ENCODE data around the gene RNF141.

RNF141 gene

GRCh38 chr11:10498426-10499250, 42.3 kb downstream of the RNF141 start:
- no peak overlapping the region for H3K4me3 Mint-ChIP-seq
- no peak for DNase-seq
- ATAC-seq, result no peak
- H3K27me3 Mint-ChIP-seq, result no peaks in the 10 kb centered on the region
- H3K4me1 Mint-ChIP-seq, result no peaks in the 10 kb centered on the region
- peak overlapping the region in 1 of 2 donors; percentile 72 for H3K27ac Mint-ChIP-seq
- no peaks in the 10 kb centered on the region for H3K9me3 Mint-ChIP-seq

DNA sequence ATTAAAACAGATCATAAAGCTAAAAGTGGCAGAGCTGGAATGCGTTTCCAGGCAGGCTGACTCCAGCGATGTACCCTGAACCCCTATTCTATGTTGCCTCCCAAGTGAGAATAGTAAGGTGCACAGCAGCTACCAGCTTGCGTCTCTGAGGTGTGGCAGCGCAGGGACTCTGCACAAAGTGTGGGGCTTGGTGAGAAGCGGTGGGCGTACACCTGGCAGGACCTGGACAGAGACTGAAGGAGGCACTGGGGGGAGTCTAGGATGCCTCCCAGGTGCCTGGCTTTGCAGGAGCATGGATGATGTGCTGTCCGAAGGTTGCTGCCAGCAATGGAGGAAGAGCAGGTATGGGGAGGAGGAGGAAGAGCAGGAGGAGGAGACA, 43.0 kb downstream of the RNF141 start:
- Mint-ChIP-seq H3K4me1 (no peaks in the 10 kb centered on the region), H3K27ac (peak overlapping the region; percentile 64 to 72), H3K9me3 (no peaks in the 10 kb centered on the region), H3K27me3 (no peaks in the 10 kb centered on the region), H3K4me3 (no peak overlapping the region)
- ATAC-seq (no peak), DNase-seq (no peak)

DNA sequence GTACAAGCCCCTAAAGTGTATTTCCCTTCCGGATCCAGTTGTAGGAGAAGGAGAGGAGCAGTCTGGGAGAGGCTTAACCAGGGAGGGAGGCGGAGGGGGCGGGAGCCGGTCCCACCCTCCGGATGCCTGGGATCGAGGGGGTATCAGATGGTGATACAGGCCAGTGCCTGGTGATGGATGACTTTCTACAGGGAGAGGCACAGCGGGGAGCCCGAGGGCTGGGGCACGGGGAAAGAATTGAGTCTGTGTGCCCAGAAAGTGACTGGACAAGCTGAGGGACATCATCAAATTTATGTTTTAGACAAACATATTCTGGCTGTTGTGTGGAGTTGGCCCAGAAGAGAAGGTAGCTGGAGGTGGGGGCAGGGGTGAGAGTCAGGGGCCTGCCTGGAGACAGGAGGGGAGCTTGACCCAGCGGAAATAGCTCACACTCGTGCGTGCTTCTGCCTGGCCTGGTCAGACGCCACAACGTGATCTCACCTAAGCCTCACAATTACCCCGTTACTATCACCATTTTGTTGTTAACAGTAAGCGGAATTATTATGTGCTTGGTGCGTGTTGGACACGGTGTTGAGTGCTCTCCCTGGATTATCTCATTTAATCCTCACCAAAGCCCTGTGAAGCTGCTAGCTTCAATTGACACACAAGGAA, 43.5 kb downstream of the RNF141 start:
- H3K9me3 Mint-ChIP-seq, result no peaks in the 10 kb centered on the region
- no peaks in the 10 kb centered on the region for H3K27me3 Mint-ChIP-seq
- H3K4me3 Mint-ChIP-seq, result no peak overlapping the region
- H3K27ac Mint-ChIP-seq, result peak overlapping the region in 1 of 2 donors; percentile 64
- H3K4me1 Mint-ChIP-seq, result no peaks in the 10 kb centered on the region
- ATAC-seq (no peak), DNase-seq (no peak)

DNA sequence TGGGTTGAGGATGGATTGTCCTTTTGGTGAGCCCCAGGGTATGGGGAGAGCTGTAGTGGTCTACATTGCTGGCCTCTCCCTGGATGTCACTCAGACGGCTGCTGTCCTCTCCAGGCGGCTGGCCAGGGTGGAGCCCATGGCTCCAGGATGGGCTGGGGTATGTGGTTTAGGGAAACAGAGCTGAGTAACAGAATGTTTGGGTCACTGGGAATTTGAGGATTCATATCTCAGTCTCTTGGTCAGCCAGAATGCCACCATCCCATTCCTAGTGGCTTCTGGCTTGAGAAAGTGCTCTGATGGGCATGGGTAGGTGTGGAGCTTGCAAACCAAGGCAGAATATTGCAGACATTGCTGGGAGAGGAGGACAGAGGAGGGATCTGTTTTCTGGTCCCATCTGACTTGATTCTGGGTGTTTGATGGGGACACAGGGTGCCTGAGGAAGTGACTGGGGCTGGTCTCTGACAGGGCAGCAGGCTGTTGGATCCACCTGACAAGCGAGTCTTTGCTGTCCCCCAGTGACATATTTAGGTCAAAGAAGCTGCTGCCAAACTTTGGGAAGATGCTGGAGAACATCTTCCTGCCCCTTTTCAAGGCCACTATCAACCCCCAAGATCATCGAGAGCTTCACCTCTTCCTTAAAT, 44.6 kb downstream of the RNF141 start:
- no peaks in the 10 kb centered on the region for H3K4me1 Mint-ChIP-seq
- no peak overlapping the region for H3K4me3 Mint-ChIP-seq
- ATAC-seq, result no peak
- H3K27ac Mint-ChIP-seq, result peak overlapping the region in 1 of 2 donors; percentile 68
- H3K9me3 Mint-ChIP-seq, result no peaks in the 10 kb centered on the region
- DNase-seq, result no peak
- H3K27me3 Mint-ChIP-seq, result no peaks in the 10 kb centered on the region

DNA sequence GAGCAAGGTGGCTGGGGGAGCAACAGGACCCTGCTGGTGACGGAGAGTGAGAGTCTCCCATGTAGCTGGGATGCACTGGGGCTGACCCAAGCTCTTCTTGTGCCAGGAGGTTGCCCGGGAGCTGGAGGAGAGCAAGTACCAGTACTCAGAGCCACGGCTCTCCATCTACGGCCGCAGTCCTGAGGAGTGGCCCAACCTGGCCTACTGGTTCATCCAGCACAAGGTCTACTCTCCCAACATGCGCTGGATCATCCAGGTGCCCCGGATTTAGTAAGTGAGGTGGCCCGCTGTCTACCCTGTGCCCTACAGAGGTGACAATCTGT, 45.6 kb downstream of the RNF141 start:
- H3K9me3 Mint-ChIP-seq, result no peaks in the 10 kb centered on the region
- H3K4me3 Mint-ChIP-seq, result no peak overlapping the region
- DNase-seq (no peak), ATAC-seq (no peak)
- peak overlapping the region in 1 of 2 donors; percentile 84 for H3K27ac Mint-ChIP-seq
- no peaks in the 10 kb centered on the region for H3K27me3 Mint-ChIP-seq
- peaks cover under 1% of the 10 kb centered on the region for H3K4me1 Mint-ChIP-seq

- H3K9me3 Mint-ChIP-seq, result no peaks in the 10 kb centered on the region
- no peak for DNase-seq
- H3K4me1 Mint-ChIP-seq, result peaks cover 6% of the 10 kb centered on the region
- no peak for ATAC-seq
- H3K27me3 Mint-ChIP-seq, result no peaks in the 10 kb centered on the region
- no peak overlapping the region for H3K4me3 Mint-ChIP-seq
- H3K27ac Mint-ChIP-seq, result no peak overlapping the region
These were observed 46.1 kb downstream of the RNF141 start for GRCh38 chr11:10494636-10495463.

DNA sequence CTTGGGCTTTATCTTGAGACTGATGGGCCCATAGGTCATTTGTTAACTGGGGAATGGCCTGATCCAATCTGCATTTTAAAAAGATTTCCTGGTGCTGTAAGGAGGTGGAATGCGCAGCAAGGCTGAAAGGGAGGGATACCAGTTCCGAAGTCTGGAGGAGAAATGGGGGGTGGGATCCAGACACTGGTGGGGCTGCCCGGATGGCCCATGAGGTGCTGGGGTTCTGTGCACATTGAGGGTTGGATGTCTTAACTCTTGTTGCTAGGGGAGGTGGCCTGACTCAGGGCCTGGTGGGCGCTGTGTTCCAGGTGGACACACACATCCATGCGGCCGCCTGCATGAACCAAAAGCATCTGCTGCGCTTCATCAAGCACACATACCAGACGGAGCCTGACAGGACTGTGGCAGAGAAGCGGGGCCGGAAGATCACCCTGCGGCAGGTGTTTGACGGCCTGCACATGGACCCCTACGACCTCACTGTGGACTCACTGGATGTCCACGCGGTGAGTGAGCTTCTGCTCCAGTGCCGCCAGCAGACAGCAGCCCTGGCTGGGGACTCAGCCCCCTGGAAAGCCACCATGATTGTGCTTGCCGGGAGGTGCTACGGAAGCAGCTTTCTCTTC, 47.8 kb downstream of the RNF141 start:
- no peak for ATAC-seq
- Mint-ChIP-seq H3K27ac (no peak overlapping the region), H3K27me3 (no peaks in the 10 kb centered on the region), H3K9me3 (no peaks in the 10 kb centered on the region), H3K4me3 (no peak overlapping the region), H3K4me1 (peaks cover 23% of the 10 kb centered on the region)
- no peak for DNase-seq

DNA sequence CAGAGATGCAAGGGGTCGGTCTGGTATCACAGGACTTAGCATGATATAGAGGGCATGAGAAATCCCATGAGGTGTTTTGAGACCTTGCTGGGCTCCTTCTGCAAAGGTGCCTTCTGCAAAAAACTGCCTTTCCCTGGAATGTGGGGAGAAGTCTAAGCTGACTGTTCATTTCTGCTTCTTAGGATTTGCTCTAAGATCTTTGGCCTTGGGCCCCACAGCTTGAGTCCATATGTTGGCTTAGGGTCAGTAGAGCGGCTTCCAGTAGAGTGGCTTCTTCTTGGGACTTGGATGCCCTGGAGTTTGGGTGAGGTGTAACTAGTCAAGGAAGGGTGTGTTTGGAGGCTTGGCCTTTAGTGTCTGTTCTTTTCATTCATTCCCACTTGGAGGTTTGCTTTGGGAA, 48.9 kb downstream of the RNF141 start:
- Mint-ChIP-seq H3K27ac (no peak overlapping the region), H3K9me3 (no peaks in the 10 kb centered on the region), H3K4me3 (no peak overlapping the region), H3K4me1 (peaks cover 34% of the 10 kb centered on the region), H3K27me3 (no peaks in the 10 kb centered on the region)
- no peak for DNase-seq
- no peak for ATAC-seq

DNA sequence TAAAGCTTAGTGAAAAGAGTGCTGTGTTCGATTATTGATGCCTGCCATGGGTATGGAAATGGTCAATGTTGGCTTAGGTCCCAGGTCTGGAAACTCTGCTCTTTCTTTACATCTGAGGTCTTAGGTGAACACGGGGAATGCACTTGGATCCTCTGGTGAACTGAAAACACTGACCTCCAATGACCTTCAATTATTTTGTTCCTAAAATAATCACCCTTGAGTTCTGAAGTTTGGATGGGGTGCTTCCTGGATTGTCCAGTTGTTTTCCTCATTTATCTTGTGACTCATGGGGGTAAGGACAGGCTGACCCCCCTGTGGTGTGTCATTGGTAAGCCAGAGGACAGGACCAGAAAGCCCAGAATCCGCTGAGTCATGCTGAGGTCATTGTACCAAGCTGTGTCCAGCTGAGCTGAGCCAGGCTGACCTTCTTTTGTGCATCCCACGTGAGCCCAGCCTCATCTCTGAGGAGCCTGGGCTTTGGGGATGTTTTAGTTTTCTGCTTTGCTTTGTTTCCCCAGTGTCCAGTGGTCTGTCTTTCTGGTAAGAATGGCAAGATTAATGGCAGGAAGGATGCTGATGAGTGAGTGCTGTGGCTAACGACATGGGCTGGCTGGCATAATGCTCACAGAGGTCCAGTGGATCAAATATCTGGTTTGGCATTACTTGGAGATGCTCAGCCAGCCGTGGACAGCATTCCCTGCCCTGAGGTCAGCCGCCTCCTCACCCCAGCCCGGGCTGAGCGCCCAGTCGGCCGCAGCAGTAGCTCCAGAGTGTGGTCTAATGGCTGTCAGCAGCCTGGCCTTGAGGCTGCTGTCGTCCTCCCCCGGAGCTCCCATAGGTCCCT, 50.4 kb downstream of the RNF141 start:
- peak overlapping the region in 1 of 2 donors; percentile 22 for H3K27ac Mint-ChIP-seq
- DNase-seq (no peak), ATAC-seq (no peak)
- H3K4me3 Mint-ChIP-seq, result no peak overlapping the region
- H3K27me3 Mint-ChIP-seq, result no peaks in the 10 kb centered on the region
- peaks cover 35% of the 10 kb centered on the region for H3K4me1 Mint-ChIP-seq
- H3K9me3 Mint-ChIP-seq, result no peaks in the 10 kb centered on the region

DNA sequence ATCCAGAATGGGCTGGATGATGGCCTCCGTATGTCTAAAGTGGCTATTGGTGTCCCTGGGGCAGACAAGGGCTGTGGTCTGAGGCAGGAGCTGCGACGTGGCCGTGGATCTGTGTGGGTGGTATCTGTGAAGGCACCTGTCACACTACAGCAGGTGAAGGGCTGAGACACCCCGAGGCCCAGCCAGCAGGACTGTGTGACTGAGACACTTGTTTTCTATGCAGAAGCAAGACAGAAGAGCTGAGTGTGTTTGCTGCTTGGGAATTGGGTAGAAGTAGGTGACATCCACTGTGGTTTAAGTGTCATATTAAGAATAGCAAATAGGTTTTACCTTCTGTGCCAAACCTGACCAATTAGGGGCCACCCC, 51.0 kb downstream of the RNF141 start:
- DNase-seq, result no peak
- ATAC-seq, result peak; percentile 71
- Mint-ChIP-seq H3K4me1 (peaks cover 35% of the 10 kb centered on the region), H3K9me3 (no peaks in the 10 kb centered on the region), H3K4me3 (no peak overlapping the region), H3K27me3 (no peaks in the 10 kb centered on the region), H3K27ac (peak overlapping the region; percentile 22 to 77)

GRCh38 chr11:10488934-10489691, 51.9 kb downstream of the RNF141 start:
- Mint-ChIP-seq H3K27ac (peak overlapping the region; percentile 77 to 92), H3K4me1 (peaks cover 35% of the 10 kb centered on the region), H3K9me3 (no peaks in the 10 kb centered on the region), H3K27me3 (no peaks in the 10 kb centered on the region), H3K4me3 (no peak overlapping the region)
- peak; percentile 70 for ATAC-seq
- DNase-seq, result peak in 1 of 2 donors; percentile 3

- no peaks in the 10 kb centered on the region for H3K9me3 Mint-ChIP-seq
- peak overlapping the region; percentile 35 to 92 for H3K27ac Mint-ChIP-seq
- peaks cover 35% of the 10 kb centered on the region for H3K4me1 Mint-ChIP-seq
- DNase-seq (no peak), ATAC-seq (peak; percentile 74)
- peak overlapping the region; percentile 39 to 60 for H3K4me3 Mint-ChIP-seq
- H3K27me3 Mint-ChIP-seq, result no peaks in the 10 kb centered on the region
These were observed 52.7 kb downstream of the RNF141 start for GRCh38 chr11:10488121-10488933.

DNA sequence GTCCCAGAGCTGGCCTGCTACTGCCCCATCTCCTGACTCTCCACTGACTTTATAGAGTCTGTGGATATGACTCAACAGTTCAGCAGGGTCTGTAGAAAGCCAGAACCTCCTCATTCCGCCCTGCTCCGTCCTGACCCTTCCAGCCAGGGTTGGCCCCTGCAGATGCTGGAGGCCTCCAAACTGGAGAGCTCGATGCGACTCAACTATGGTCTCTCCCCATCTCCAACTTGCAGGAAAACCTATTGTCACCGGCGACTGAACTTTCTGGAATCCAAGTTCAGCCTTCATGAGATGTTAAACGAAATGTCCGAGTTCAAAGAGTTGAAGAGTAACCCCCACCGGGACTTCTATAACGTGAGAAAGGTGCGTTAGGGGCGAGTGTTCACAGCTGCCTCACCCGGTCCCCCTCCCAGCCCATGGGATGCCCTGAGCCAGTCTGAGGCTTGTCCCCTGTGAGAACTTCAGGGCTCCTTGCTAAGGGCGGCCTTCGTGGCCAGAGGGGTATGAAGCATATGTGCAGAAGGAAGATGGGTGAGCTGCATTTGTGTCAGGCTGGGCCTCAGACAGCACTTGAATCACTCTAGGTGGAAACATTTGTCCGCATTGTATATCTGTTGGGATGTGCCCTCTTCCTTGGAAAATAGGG, 53.9 kb downstream of the RNF141 start:
- ATAC-seq, result no peak
- no peak for DNase-seq
- Mint-ChIP-seq H3K9me3 (no peaks in the 10 kb centered on the region), H3K27me3 (no peaks in the 10 kb centered on the region), H3K4me1 (peaks cover 35% of the 10 kb centered on the region), H3K4me3 (no peak overlapping the region), H3K27ac (no peak overlapping the region)
